SK-N-SH (cell line): Measurements from ENCODE around the gene BCAS3.

Source experiments
- POLR2AphosphoS5 ChIP-seq: IDR thresholded peaks from 2 replicates; pipeline ENCODE4 v1.6.1; 2012; ENCODE audit warnings: low read depth, low read length
- RAD21 ChIP-seq: IDR thresholded peaks from 2 replicates; pipeline ENCODE4 v1.6.1; 2012; ENCODE audit warnings: mild to moderate bottlenecking, low read length
- RFX5 ChIP-seq: IDR thresholded peaks from 2 replicates; pipeline ENCODE4 v1.6.1; 2012; ENCODE audit warnings: mild to moderate bottlenecking, improper control_type of control experiment, low read length
- TF ChIP-seq, protein P1 (sequence below): fragments of 200-600 bp; sonication (generic); IDR thresholded peaks from 2 replicates; pipeline ENCODE4 v1.6.1; 2017; ENCODE audit warnings: antibody characterized with exemption, mild to moderate bottlenecking, moderate library complexity
- TF ChIP-seq, protein P2 (sequence below): IDR thresholded peaks from 2 replicates; pipeline ENCODE4 v1.4.0; 2012; ENCODE audit warnings: low read depth

DNA sequence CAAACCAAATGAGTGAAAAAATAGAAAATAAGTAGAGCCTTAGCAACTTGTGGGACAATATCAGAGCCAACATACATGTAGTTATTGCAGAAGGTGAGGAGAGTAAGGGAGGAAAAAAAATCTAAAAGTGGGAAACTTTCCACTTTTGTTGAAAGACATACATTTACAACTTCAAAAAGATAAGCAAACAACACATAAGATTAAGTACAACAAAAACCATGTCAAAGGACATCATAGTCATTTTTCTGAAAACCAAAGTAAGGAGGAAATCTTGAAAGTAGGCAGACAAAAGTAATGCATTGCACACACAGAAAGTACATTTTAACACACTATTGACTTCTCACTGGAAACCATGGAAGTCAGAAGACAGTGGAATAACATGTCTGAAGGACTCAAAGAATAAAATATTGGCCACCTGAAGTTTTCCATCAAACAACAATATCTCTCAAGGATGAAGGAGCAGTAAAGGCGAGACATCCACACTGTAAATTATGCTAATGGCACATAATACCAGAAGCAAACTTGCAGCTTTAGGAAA is 291.9 kb downstream of the BCAS3 start:
- TF ChIP-seq RFX5, result no peak
- no peak for TF ChIP-seq RAD21
- TF ChIP-seq, protein P1, sequence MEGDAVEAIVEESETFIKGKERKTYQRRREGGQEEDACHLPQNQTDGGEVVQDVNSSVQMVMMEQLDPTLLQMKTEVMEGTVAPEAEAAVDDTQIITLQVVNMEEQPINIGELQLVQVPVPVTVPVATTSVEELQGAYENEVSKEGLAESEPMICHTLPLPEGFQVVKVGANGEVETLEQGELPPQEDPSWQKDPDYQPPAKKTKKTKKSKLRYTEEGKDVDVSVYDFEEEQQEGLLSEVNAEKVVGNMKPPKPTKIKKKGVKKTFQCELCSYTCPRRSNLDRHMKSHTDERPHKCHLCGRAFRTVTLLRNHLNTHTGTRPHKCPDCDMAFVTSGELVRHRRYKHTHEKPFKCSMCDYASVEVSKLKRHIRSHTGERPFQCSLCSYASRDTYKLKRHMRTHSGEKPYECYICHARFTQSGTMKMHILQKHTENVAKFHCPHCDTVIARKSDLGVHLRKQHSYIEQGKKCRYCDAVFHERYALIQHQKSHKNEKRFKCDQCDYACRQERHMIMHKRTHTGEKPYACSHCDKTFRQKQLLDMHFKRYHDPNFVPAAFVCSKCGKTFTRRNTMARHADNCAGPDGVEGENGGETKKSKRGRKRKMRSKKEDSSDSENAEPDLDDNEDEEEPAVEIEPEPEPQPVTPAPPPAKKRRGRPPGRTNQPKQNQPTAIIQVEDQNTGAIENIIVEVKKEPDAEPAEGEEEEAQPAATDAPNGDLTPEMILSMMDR, result no peak
- TF ChIP-seq, protein P2, sequence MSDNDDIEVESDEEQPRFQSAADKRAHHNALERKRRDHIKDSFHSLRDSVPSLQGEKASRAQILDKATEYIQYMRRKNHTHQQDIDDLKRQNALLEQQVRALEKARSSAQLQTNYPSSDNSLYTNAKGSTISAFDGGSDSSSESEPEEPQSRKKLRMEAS, result no peak
- no peak for TF ChIP-seq POLR2AphosphoS5
